Tibial nerve (tissue), 4 donors: ENCODE measurements around the gene ELANE. TPM values are rescaled to one million over a fixed set of nuclear protein-coding genes. Genes with fewer than 3 reads are reported as not detected.

Experiments used
- DNase-seq, 2 donors: peaks; one replicate each; pipeline ENCODE4 v3.0.0-alpha.2; 2019; ENCODE audit warnings: low spot score in 2 of 2
- H3K27ac ChIP-seq, 4 donors: fragments of 200-600 bp; sonication (generic) in 3 of 4; one replicate each; pipeline ENCODE4 v1.5.1; 2017 to 2019; ENCODE audit warnings: mild to moderate bottlenecking in 1 of 4
- H3K27me3 ChIP-seq, 2 donors: fragments of 200-600 bp; sonication (generic) in 1 of 2; one replicate each; pipeline versions ENCODE4 v1.5.1 to v1.6.0; 2017 to 2019
- H3K36me3 ChIP-seq, 3 donors: fragments of 200-600 bp; sonication (generic); one replicate each; pipeline ENCODE4 v1.5.1; 2018 to 2019
- H3K4me1 ChIP-seq, 4 donors: fragments of 200-600 bp; sonication (generic) in 3 of 4; one replicate each; pipeline ENCODE4 v1.5.1; 2017 to 2019
- H3K4me3 ChIP-seq, 4 donors: fragments of 200-600 bp; sonication (generic) in 3 of 4; one replicate each; pipeline ENCODE4 v1.5.1; 2017 to 2019; ENCODE audit warnings: mild to moderate bottlenecking in 1 of 4, moderate library complexity in 1 of 4
- H3K9me3 ChIP-seq, 4 donors: fragments of 200-600 bp; sonication (generic) in 3 of 4; one replicate each; pipeline ENCODE4 v1.5.1; 2017 to 2019
- CTCF ChIP-seq, 5 experiments: fragments of 200-600 bp in 3 of 5; fragments of 450-650 bp in 2 of 5; sonication (generic) in 3 of 5; IDR thresholded peaks; one replicate each; pipeline ENCODE4 v1.5.1; 2016 to 2019; ENCODE audit warnings: antibody characterized with exemption in 5 of 5, mild to moderate bottlenecking in 3 of 5, moderate library complexity in 2 of 5
- EP300 ChIP-seq, 2 donors: sonication (generic); formaldehyde crosslinking; IDR thresholded peaks; one replicate each; pipeline ENCODE4 v1.6.1; 2017; ENCODE audit warnings: antibody characterized with exemption in 2 of 2, mild to moderate bottlenecking in 1 of 2
- POLR2A ChIP-seq, 2 donors: fragments of 450-650 bp; IDR thresholded peaks; one replicate each; pipeline ENCODE4 v1.6.1; 2017; ENCODE audit warnings: antibody characterized with exemption in 2 of 2, mild to moderate bottlenecking in 2 of 2, moderate library complexity in 2 of 2
- WGBS, 2 donors: methylation state at CpG; one replicate each; pipeline ENCODE4 v1.1.5; 2018; 5-methylcytosine and 5-hydroxymethylcytosine counted together
- total RNA-seq, 4 donors: library from RNA; depleted of rRNA; stranded (reverse); fragments of >200 nt; gene quantifications; one replicate each; pipeline ENCODE4 v1.1.0, GENCODE V29; 2016

ELANE gene
- total RNA-seq, 4 donors from 2014 or later, result 0.66 to 12.6 (median 4.2) TPM

- peak overlapping the region in 2 of 4 donors; percentile 3 to 54 for H3K27ac ChIP-seq
- TF ChIP-seq POLR2A (IDR thresholded peaks at IDR 0.05) (no peak), CTCF (IDR thresholded peaks at IDR 0.05) (no peak), EP300 (IDR thresholded peaks at IDR 0.05) (no peak)
- DNase-seq, result no peak
- peaks cover 0 to 48% (median 10%) of the 10 kb centered on the region in 4 donors for H3K4me1 ChIP-seq
- peak overlapping the region in 2 of 4 donors; percentile 32 to 53 for H3K4me3 ChIP-seq
- H3K36me3 ChIP-seq, result peaks cover 0 to 8% (median 0%) of the 10 kb centered on the region in 3 donors
- WGBS, 2 donors, result 27 to 34% methylated on average over 48 to 58 of the region's 60 CpGs
- peaks cover 0 to 42% of the 10 kb centered on the region in 2 donors for H3K27me3 ChIP-seq
- H3K9me3 ChIP-seq, result no peaks in the 10 kb centered on the region
These were observed 9.9 kb downstream of the ELANE start for GRCh38 chr19:861756-862580.

GRCh38 chr19:862581-863314 lies 10.6 kb downstream of the ELANE start:
- peaks cover 0 to 42% of the 10 kb centered on the region in 2 donors for H3K27me3 ChIP-seq
- H3K9me3 ChIP-seq, result no peaks in the 10 kb centered on the region
- H3K36me3 ChIP-seq, result peaks cover 0 to 16% (median 0%) of the 10 kb centered on the region in 3 donors
- 18 to 27% methylated on average over 25 to 46 of the region's 48 CpGs for WGBS, 2 donors
- H3K27ac ChIP-seq, result peak overlapping the region in 1 of 4 donors; percentile 3
- H3K4me3 ChIP-seq, result peak overlapping the region in 1 of 4 donors; percentile 6
- TF ChIP-seq CTCF (IDR thresholded peaks at IDR 0.05) (no peak), POLR2A (IDR thresholded peaks at IDR 0.05) (no peak), EP300 (IDR thresholded peaks at IDR 0.05) (no peak)
- DNase-seq, result peak; percentile 64 to 68
- peaks cover 0 to 48% (median 10%) of the 10 kb centered on the region in 4 donors for H3K4me1 ChIP-seq

GRCh38 chr19:863315-863620 lies 11.2 kb downstream of the ELANE start:
- Histone ChIP-seq H3K4me1 (peaks cover 0 to 51% (median 10%) of the 10 kb centered on the region in 4 donors), H3K36me3 (peaks cover 0 to 21% (median 0%) of the 10 kb centered on the region in 3 donors), H3K27me3 (peaks cover 0 to 41% of the 10 kb centered on the region in 2 donors), H3K9me3 (no peaks in the 10 kb centered on the region), H3K4me3 (peak overlapping the region in 1 of 4 donors; percentile 17), H3K27ac (peak overlapping the region in 1 of 4 donors; percentile 43)
- 71 to 86% methylated on average over 7 of the region's 7 CpGs for WGBS, 2 donors
- DNase-seq, result no peak
- TF ChIP-seq POLR2A (IDR thresholded peaks at IDR 0.05) (no peak), EP300 (IDR thresholded peaks at IDR 0.05) (no peak), CTCF (IDR thresholded peaks at IDR 0.05) (no peak)

GRCh38 chr19:866769-867300 lies 14.7 kb downstream of the ELANE start:
- no peak for DNase-seq
- Histone ChIP-seq H3K36me3 (peaks cover 0 to 54% (median 0%) of the 10 kb centered on the region in 3 donors), H3K9me3 (no peaks in the 10 kb centered on the region), H3K27me3 (peaks cover 0 to 11% of the 10 kb centered on the region in 2 donors), H3K4me3 (no peak overlapping the region), H3K27ac (peak overlapping the region in 1 of 4 donors; percentile 90), H3K4me1 (peaks cover 0 to 48% (median 18%) of the 10 kb centered on the region in 4 donors)
- TF ChIP-seq POLR2A (IDR thresholded peaks at IDR 0.05) (no peak), CTCF (IDR thresholded peaks at IDR 0.05) (no peak), EP300 (IDR thresholded peaks at IDR 0.05) (no peak)
- WGBS, 2 donors, result 79 to 82% methylated on average over 35 to 37 of the region's 38 CpGs
